DOHH2 (cell line): ENCODE measurements around the gene ACTN1.

ENCODE experiments used
- H3F3A ChIP-seq: fragments of 200-600 bp; sonication (generic), shearing (Covaris generic); 2 replicates; pipeline ENCODE4 v1.6.0; 2016; ENCODE audit warnings: antibody characterized with exemption, mild to moderate bottlenecking; ENCODE audit not compliant: control insufficient read depth, insufficient read depth
- H3K27ac ChIP-seq: fragments of 200-600 bp; sonication (generic); 2 replicates; pipeline ENCODE4 v1.5.1; 2014; ENCODE audit warnings: low read depth, mild to moderate bottlenecking, low read length, moderate library complexity
- H3K27me3 ChIP-seq: fragments of 200-600 bp; sonication (generic); 2 replicates; pipeline ENCODE4 v1.6.1; 2014; ENCODE audit warnings: mild to moderate bottlenecking, low read length, mixed read lengths; ENCODE audit not compliant: control insufficient read depth
- H3K36me3 ChIP-seq: fragments of 200-600 bp; sonication (generic); 2 replicates; pipeline ENCODE4 v1.6.1; 2014; ENCODE audit warnings: mild to moderate bottlenecking, low read length, moderate library complexity, mixed read lengths; ENCODE audit not compliant: control insufficient read depth
- H3K4me1 ChIP-seq: fragments of 200-600 bp; sonication (generic); 2 replicates; pipeline ENCODE4 v1.6.1; 2014; ENCODE audit warnings: mild to moderate bottlenecking, low read length, mixed read lengths; ENCODE audit not compliant: control insufficient read depth
- H3K4me2 ChIP-seq: fragments of 200-600 bp; sonication (generic); 2 replicates; pipeline ENCODE4 v1.6.0; 2014; ENCODE audit warnings: mild to moderate bottlenecking, low read length, moderate library complexity
- H3K4me3 ChIP-seq: fragments of 200-600 bp; sonication (generic); 2 replicates; pipeline ENCODE4 v1.5.1; 2014; ENCODE audit warnings: mild to moderate bottlenecking, low read length, mixed read lengths
- H3K79me2 ChIP-seq: fragments of 200-600 bp; sonication (generic); 2 replicates; pipeline ENCODE4 v1.6.1; 2014; ENCODE audit warnings: mild to moderate bottlenecking, low read length, mixed read lengths; ENCODE audit not compliant: control insufficient read depth
- H3K9me2 ChIP-seq: fragments of 200-600 bp; sonication (generic); replicated peaks from 2 replicates; pipeline ENCODE4 v1.6.1; 2014; ENCODE audit warnings: mild to moderate bottlenecking, low read length, mixed read lengths; ENCODE audit not compliant: control insufficient read depth
- H3K9me3 ChIP-seq: fragments of 200-600 bp; sonication (generic); 2 replicates; pipeline ENCODE4 v1.6.1; 2014; ENCODE audit warnings: antibody characterized with exemption, low read length, mixed read lengths; ENCODE audit not compliant: control insufficient read depth, insufficient read depth
- H4K20me1 ChIP-seq: fragments of 200-600 bp; sonication (generic); 2 replicates; pipeline ENCODE4 v1.6.0; 2014; ENCODE audit warnings: low read depth, mild to moderate bottlenecking, antibody characterized with exemption, low read length, moderate library complexity; ENCODE audit not compliant: control insufficient read depth, insufficient read depth
- EZH2phosphoT487 ChIP-seq: fragments of 200-600 bp; sonication (generic); IDR thresholded peaks from 2 replicates; pipeline ENCODE4 v1.6.1; 2017; ENCODE audit warnings: borderline replicate concordance, mild to moderate bottlenecking, antibody characterized with exemption, low read length, moderate library complexity, mixed read lengths
- TF ChIP-seq, protein P1 (sequence below): fragments of 200-600 bp; sonication (generic); IDR thresholded peaks from one replicate; pipeline ENCODE4 v1.5.1; 2014; ENCODE audit warnings: antibody characterized with exemption, mild to moderate bottlenecking, low read depth, low read length; ENCODE audit not compliant: poor library complexity, severe bottlenecking

ACTN1 gene

DNA sequence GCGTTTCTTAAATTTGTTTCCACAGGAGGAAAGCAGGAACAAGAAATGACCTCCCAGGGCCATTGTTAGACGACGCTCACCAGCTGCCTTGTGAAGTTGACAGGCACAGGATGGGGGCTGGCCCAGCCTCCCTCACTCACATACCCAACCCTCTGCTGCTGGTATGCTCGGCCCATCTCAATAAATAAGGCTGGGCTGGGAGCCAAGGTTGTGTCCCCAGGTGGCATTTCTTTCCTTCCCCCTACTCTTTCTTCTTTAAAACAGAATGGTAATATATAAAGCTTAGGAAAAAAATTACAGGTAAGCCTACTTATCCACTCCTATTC lies 93.0 kb downstream of the ACTN1 start:
- no peaks in the 10 kb centered on the region for H3F3A ChIP-seq
- TF ChIP-seq, protein P1, sequence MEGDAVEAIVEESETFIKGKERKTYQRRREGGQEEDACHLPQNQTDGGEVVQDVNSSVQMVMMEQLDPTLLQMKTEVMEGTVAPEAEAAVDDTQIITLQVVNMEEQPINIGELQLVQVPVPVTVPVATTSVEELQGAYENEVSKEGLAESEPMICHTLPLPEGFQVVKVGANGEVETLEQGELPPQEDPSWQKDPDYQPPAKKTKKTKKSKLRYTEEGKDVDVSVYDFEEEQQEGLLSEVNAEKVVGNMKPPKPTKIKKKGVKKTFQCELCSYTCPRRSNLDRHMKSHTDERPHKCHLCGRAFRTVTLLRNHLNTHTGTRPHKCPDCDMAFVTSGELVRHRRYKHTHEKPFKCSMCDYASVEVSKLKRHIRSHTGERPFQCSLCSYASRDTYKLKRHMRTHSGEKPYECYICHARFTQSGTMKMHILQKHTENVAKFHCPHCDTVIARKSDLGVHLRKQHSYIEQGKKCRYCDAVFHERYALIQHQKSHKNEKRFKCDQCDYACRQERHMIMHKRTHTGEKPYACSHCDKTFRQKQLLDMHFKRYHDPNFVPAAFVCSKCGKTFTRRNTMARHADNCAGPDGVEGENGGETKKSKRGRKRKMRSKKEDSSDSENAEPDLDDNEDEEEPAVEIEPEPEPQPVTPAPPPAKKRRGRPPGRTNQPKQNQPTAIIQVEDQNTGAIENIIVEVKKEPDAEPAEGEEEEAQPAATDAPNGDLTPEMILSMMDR = no peak
- TF ChIP-seq EZH2phosphoT487 = no peak
- no peaks in the 10 kb centered on the region for H3K36me3 ChIP-seq
- H3K27ac ChIP-seq = no peak overlapping the region
- H3K4me3 ChIP-seq = no peak overlapping the region
- peaks cover 3% of the 10 kb centered on the region; the same call in 1 of the 2 replicates for H3K4me1 ChIP-seq
- H3K9me2 ChIP-seq = no peaks in the 10 kb centered on the region
- H3K79me2 ChIP-seq = no peaks in the 10 kb centered on the region
- no peaks in the 10 kb centered on the region; the same call in 1 of the 2 replicates for H3K27me3 ChIP-seq
- no peaks in the 10 kb centered on the region for H3K9me3 ChIP-seq
- H3K4me2 ChIP-seq = no peak overlapping the region
- H4K20me1 ChIP-seq = no peaks in the 10 kb centered on the region

DNA sequence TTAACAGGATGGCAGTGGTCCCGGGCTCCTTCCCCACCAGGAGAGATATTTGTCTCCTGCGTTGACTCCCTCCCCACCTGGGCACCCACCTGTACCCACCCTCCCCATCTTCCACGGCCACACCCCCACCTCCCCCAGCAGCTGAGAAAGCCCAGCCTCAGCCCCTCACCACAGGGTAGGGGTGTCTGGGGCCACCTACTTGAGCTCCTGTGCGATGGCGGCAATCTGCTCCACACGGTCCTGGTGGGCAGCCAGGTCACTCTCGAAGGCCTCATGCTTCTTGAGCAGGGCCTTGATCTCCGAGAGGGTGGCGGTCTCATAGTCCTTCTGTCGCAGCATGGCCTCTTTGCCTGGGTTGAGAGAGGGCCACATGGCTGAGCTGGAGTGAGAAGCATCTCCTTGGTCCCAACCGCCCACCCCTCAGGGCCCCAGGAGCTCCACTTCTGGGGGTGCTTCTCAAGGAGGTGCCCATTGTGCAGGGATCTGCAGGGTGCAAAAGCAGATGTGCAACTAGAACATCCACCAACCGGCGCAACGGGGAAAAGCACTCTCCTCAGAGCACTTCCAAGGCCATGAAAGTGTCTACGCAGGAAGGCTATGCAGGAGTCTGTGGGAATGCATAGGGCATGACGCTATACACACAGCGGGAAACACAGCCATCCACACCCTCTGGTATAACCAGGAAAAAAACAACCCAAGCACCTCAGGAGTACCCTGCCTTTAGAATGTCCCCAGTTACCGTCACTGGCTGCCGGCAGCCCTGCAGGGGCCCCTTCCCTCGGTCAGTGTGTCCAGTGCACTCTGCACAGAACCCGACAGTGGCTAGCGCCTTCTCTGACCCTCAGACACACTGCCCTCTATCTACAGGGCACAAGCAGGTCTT lies 93.6 kb downstream of the ACTN1 start:
- H3K79me2 ChIP-seq = no peaks in the 10 kb centered on the region
- H3F3A ChIP-seq = no peaks in the 10 kb centered on the region
- H3K4me1 ChIP-seq = peaks cover 3% of the 10 kb centered on the region; the same call in 1 of the 2 replicates
- H3K4me3 ChIP-seq = no peak overlapping the region
- no peak overlapping the region for H3K27ac ChIP-seq
- no peaks in the 10 kb centered on the region; the same call in 1 of the 2 replicates for H3K27me3 ChIP-seq
- H3K9me2 ChIP-seq = no peaks in the 10 kb centered on the region
- no peak for TF ChIP-seq EZH2phosphoT487
- TF ChIP-seq, protein P1 = no peak
- H4K20me1 ChIP-seq = no peaks in the 10 kb centered on the region
- no peaks in the 10 kb centered on the region for H3K9me3 ChIP-seq
- H3K4me2 ChIP-seq = no peak overlapping the region
- no peaks in the 10 kb centered on the region for H3K36me3 ChIP-seq

DNA sequence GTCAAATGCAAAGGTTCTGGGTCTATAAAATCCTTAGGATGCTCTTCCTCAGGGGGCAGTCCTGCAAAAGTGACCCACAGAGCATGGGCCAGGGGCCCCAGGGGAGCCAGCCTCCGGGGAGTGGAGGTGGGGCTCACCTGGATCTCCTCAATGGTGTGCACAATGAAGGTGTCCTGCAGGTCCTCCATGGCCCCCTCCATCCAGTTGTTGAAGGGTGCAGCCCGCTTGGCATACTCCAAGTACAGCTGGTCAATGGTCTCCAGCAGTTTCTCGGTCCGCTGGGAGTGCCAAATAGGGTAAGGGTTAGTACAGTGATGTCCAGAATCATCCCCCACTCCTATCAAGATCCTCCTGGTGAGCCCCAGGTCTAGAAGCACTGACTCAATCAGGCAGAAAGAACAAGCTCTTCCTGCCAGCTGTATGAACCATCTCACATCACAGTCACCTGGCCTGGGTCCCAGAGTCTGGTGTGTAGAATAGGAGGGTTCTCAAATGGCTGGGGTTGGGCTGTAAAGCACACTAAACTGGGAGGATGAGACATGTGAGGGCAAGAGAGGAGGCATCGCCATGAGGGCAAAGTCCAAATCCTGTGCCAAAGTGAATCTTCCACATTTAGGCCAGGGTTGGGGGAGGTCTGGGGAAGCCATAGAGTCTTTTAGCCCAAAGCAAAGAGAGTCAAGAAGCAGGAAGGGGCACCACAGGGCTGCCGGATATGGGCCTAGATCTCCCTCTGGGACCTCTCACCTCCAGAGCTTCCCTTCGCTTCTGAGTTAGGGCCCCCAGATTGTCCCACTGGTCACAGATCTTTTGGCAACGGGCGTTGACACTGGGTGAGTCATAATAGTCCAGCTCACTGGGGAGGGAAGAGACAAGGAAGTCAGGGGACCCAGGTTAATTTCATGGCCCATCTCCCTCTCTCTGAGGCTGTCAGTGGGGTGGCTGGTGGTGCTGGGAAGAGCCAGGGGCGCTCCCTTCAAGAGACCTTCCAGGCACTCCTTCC lies 94.8 kb downstream of the ACTN1 start:
- H3K4me3 ChIP-seq = no peak overlapping the region
- no peaks in the 10 kb centered on the region for H3K36me3 ChIP-seq
- no peaks in the 10 kb centered on the region for H3F3A ChIP-seq
- H3K9me2 ChIP-seq = no peaks in the 10 kb centered on the region
- TF ChIP-seq, protein P1 = no peak
- TF ChIP-seq EZH2phosphoT487 = no peak
- H3K9me3 ChIP-seq = no peaks in the 10 kb centered on the region
- no peak overlapping the region for H3K4me2 ChIP-seq
- H3K27ac ChIP-seq = no peak overlapping the region
- H3K79me2 ChIP-seq = no peaks in the 10 kb centered on the region
- H3K27me3 ChIP-seq = no peaks in the 10 kb centered on the region
- no peaks in the 10 kb centered on the region for H4K20me1 ChIP-seq
- H3K4me1 ChIP-seq = peaks cover 3% of the 10 kb centered on the region; the same call in 1 of the 2 replicates
